Gastroesophageal sphincter (tissue), 4 donors: ENCODE data around the gene PDIA4. TPM values are rescaled to one million over a fixed set of nuclear protein-coding genes. Genes with fewer than 3 reads are reported as not detected.

ENCODE experiments used
- ATAC-seq: fragments of 150-250 bp; one replicate; pipeline ENCODE4 v1.9.1; 2016; ENCODE audit warnings: mild to moderate bottlenecking, moderate library complexity
- H3K27ac ChIP-seq, 4 donors: fragments of 200-600 bp; sonication (generic) in 3 of 4; 1 replicate in 3 of 4; 2 replicates in 1 of 4; pipeline ENCODE4 v1.5.1; 2016 to 2019
- H3K27me3 ChIP-seq: fragments of 200-600 bp; sonication (generic); one replicate; pipeline ENCODE4 v1.5.1; 2019
- H3K36me3 ChIP-seq, 2 donors: fragments of 200-600 bp; sonication (generic); one replicate each; pipeline ENCODE4 v1.5.1; 2019; ENCODE audit warnings: control low read depth in 1 of 2
- H3K4me1 ChIP-seq, 3 donors: fragments of 200-600 bp; sonication (generic); 1 replicate in 2 of 3; 2 replicates in 1 of 3; pipeline ENCODE4 v1.5.1; 2016 to 2019; ENCODE audit warnings: control low read depth in 2 of 3
- H3K4me3 ChIP-seq, 2 donors: fragments of 200-600 bp; sonication (generic); one replicate each; pipeline ENCODE4 v1.5.1; 2019; ENCODE audit warnings: mild to moderate bottlenecking in 1 of 2, moderate library complexity in 1 of 2
- H3K9me3 ChIP-seq, 3 donors: fragments of 200-600 bp; sonication (generic); one replicate each; pipeline ENCODE4 v1.5.1; 2017 to 2019; ENCODE audit warnings: control low read depth in 2 of 3
- CTCF ChIP-seq, 4 experiments: fragments of 200-600 bp in 2 of 4; fragments of 450-650 bp in 2 of 4; sonication (generic) in 1 of 4; IDR thresholded peaks; one replicate each; pipeline ENCODE4 v1.5.1; 2017 to 2019; ENCODE audit warnings: antibody characterized with exemption in 4 of 4, mild to moderate bottlenecking in 2 of 4, moderate library complexity in 2 of 4
- EP300 ChIP-seq: sonication (generic); formaldehyde crosslinking; IDR thresholded peaks from one replicate; pipeline ENCODE4 v1.6.1; 2017; ENCODE audit warnings: antibody characterized with exemption, mild to moderate bottlenecking
- POLR2A ChIP-seq, 2 donors: fragments of 450-650 bp; IDR thresholded peaks; one replicate each; pipeline ENCODE4 v1.6.1; 2017; ENCODE audit warnings: antibody characterized with exemption in 2 of 2, mild to moderate bottlenecking in 2 of 2, moderate library complexity in 1 of 2
- POLR2AphosphoS5 ChIP-seq: sonication (generic); formaldehyde crosslinking; IDR thresholded peaks from one replicate; pipeline ENCODE4 v1.6.1; 2017; ENCODE audit warnings: antibody characterized with exemption
- WGBS, 2 donors: methylation state at CpG; one replicate each; pipeline ENCODE4 v1.1.5; 2018; ENCODE audit warnings: low coverage in 1 of 2; 5-methylcytosine and 5-hydroxymethylcytosine counted together
- small RNA-seq, 4 donors: library from RNA; depleted of rRNA; stranded (forward); fragments of <200 nt; gene quantifications; one replicate each; pipeline ENCODE3, GENCODE V24; 2016
- total RNA-seq, 4 donors: library from RNA; depleted of rRNA; stranded (reverse); fragments of >200 nt; gene quantifications; one replicate each; pipeline ENCODE4 v1.1.0, GENCODE V29; 2016

Gene PDIA4
- total RNA-seq, 4 donors from 2014 or later, result 25.4 to 81.0 (median 46.5) TPM

- no peak for TF ChIP-seq CTCF (IDR thresholded peaks at IDR 0.05)
- TF ChIP-seq POLR2AphosphoS5, result no peak
- TF ChIP-seq EP300, result no peak
- TF ChIP-seq POLR2A (IDR thresholded peaks at IDR 0.05), result no peak
- WGBS, 2 donors, result 79 to 80% methylated on average over 6 to 7 of the region's 9 CpGs
- H3K36me3 ChIP-seq, result no peaks in the 10 kb centered on the region
- H3K27me3 ChIP-seq, result no peaks in the 10 kb centered on the region
- H3K4me3 ChIP-seq, result no peak overlapping the region
- peaks cover 0 to 5% (median 0%) of the 10 kb centered on the region in 3 donors for H3K4me1 ChIP-seq
- no peaks in the 10 kb centered on the region for H3K9me3 ChIP-seq
- H3K27ac ChIP-seq, result no peak overlapping the region
- no peak for ATAC-seq
Observed at GRCh38 chr7:148958061-148958460, 70.2 kb downstream of the PDIA4 start.

GRCh38 chr7:148954766-148955165, 73.5 kb downstream of the PDIA4 start:
- no peaks in the 10 kb centered on the region for H3K9me3 ChIP-seq
- TF ChIP-seq CTCF (IDR thresholded peaks at IDR 0.05) (no peak), POLR2A (IDR thresholded peaks at IDR 0.05) (no peak), POLR2AphosphoS5 (no peak), EP300 (no peak)
- H3K36me3 ChIP-seq, result no peaks in the 10 kb centered on the region
- H3K4me3 ChIP-seq, result no peak overlapping the region
- no peaks in the 10 kb centered on the region for H3K4me1 ChIP-seq
- no peak for ATAC-seq
- no peak overlapping the region for H3K27ac ChIP-seq
- H3K27me3 ChIP-seq, result no peaks in the 10 kb centered on the region
- WGBS, 2 donors, result no CpG with 5 or more reads among the region's 10 CpGs

GRCh38 chr7:148953676-148954075, 74.6 kb downstream of the PDIA4 start:
- H3K27ac ChIP-seq, result no peak overlapping the region
- no peak overlapping the region for H3K4me3 ChIP-seq
- no peak for ATAC-seq
- 80 to 90% methylated on average over 1 to 2 of the region's 3 CpGs for WGBS, 2 donors
- H3K4me1 ChIP-seq, result no peaks in the 10 kb centered on the region
- TF ChIP-seq POLR2A (IDR thresholded peaks at IDR 0.05), result no peak
- TF ChIP-seq POLR2AphosphoS5, result no peak
- no peak for TF ChIP-seq CTCF (IDR thresholded peaks at IDR 0.05)
- no peak for TF ChIP-seq EP300
- H3K9me3 ChIP-seq, result no peaks in the 10 kb centered on the region
- no peaks in the 10 kb centered on the region for H3K36me3 ChIP-seq
- no peaks in the 10 kb centered on the region for H3K27me3 ChIP-seq

Small RNA genes within 50 kb of the gene (small RNA-seq; reads per million reads assigned to genes)
- gene COX6B1P1 (0 reads per million in 4 donors), gene RNU6-650P (0 reads per million in 4 donors), gene RNY1 (1,090 to 5,784 (median 1,513) reads per million in 4 donors), gene RNY3 (73.9 to 207 (median 154) reads per million in 4 donors), gene RNY4 (1,890 to 3,350 (median 2,439) reads per million in 4 donors)

Other genes with a start within 250 kb of the PDIA4 start
- gene EZH2, start 144.2 kb downstream of the PDIA4 start, total RNA-seq, result 1 to 10 TPM in 1 of 4 donors, under 1 TPM in 3; 0.62 to 1.5 (median 0.65) TPM
- 1 to 10 TPM; 6.1 to 8.6 (median 7.0) TPM for gene ZNF786, start 62.2 kb upstream of the PDIA4 start, total RNA-seq
- 1 to 10 TPM; 2.4 to 6.4 (median 3.2) TPM for gene ZNF425, start 97.8 kb upstream of the PDIA4 start, total RNA-seq
- gene ZNF398, start 118.9 kb upstream of the PDIA4 start, total RNA-seq, result 10 to 100 TPM; 16.8 to 24.4 (median 20.8) TPM
- 10 to 100 TPM; 15.9 to 26.3 (median 18.7) TPM for gene ZNF282, start 167.0 kb upstream of the PDIA4 start, total RNA-seq
- gene ZNF212, start 211.1 kb upstream of the PDIA4 start, total RNA-seq, result 10 to 100 TPM in 2 of 4 donors, 1 to 10 TPM in 2; 4.3 to 11.1 (median 9.4) TPM
- gene ZNF783, start 233.7 kb upstream of the PDIA4 start, total RNA-seq, result 10 to 100 TPM in 3 of 4 donors, 1 to 10 TPM in 1; 8.5 to 17.0 (median 13.1) TPM